K562 (cell line): Measurements from ENCODE around the gene CLEC2L.

Source experiments
- CTCF ChIP-seq, 3 experiments: IDR thresholded peaks in 2 of 3; conservative IDR thresholded peaks in 1 of 3; 2 replicates each; pipeline ENCODE4 v1.5.1; 2011 to 2012; ENCODE audit warnings: low read length in 3 of 3, mild to moderate bottlenecking in 3 of 3, control low read depth in 2 of 3, improper control_type of control experiment in 1 of 3, inconsistent platforms in 1 of 3, low read depth in 1 of 3, mixed read lengths in 1 of 3, moderate library complexity in 1 of 3; ENCODE audit not compliant: insufficient read depth in 2 of 3
- ELF4 ChIP-seq: fragments of 450-650 bp; formaldehyde crosslinking; IDR thresholded peaks from 2 replicates; pipeline ENCODE4 v1.4.0; 2022; ENCODE audit warnings: missing genetic modification characterization
- JUN ChIP-seq, 2 experiments: sonication (generic) in 1 of 2; formaldehyde crosslinking in 1 of 2; IDR thresholded peaks; 2 replicates each; pipeline versions ENCODE4 v1.6.1 to v1.8.0; 2012 to 2022; ENCODE audit warnings: borderline replicate concordance in 2 of 2, mild to moderate bottlenecking in 2 of 2, improper control_type of control experiment in 1 of 2, low read depth in 1 of 2, low read length in 1 of 2, missing genetic modification reagents in 1 of 2
- JUNB ChIP-seq: fragments of 450-650 bp; formaldehyde crosslinking; conservative IDR thresholded peaks from 2 replicates; pipeline ENCODE4 v1.4.0; 2020; ENCODE audit warnings: mild to moderate bottlenecking
- MAFK ChIP-seq: IDR thresholded peaks from 2 replicates; pipeline ENCODE4 v1.6.1; 2011; ENCODE audit warnings: low read length, improper control_type of control experiment
- MGA ChIP-seq: fragments of 450-650 bp; IDR thresholded peaks from 2 replicates; pipeline ENCODE4 v1.6.1; 2016; ENCODE audit warnings: mild to moderate bottlenecking, moderate library complexity
- NFIC ChIP-seq: fragments of 450-650 bp; IDR thresholded peaks from 2 replicates; pipeline ENCODE4 v1.6.1; 2017; ENCODE audit warnings: mild to moderate bottlenecking, inconsistent platforms
- PRMT5 ChIP-seq: sonication (generic); formaldehyde crosslinking; IDR thresholded peaks from 2 replicates; pipeline ENCODE4 v1.5.0; 2020; ENCODE audit warnings: missing genetic modification reagents
- RERE ChIP-seq: sonication (generic); formaldehyde crosslinking; IDR thresholded peaks from 2 replicates; pipeline ENCODE4 v1.8.0; 2023; ENCODE audit warnings: missing genetic modification reagents, mild to moderate bottlenecking, borderline replicate concordance
- ZNF518B ChIP-seq: fragments of 250-450 bp; sonication (Bioruptor Pico); IDR thresholded peaks from 2 replicates; pipeline ENCODE4 v1.5.0; 2021; ENCODE audit warnings: mild to moderate bottlenecking, moderate library complexity

GRCh38 chr7:139515266-139515665 is 8.2 kb upstream of the CLEC2L start:
- TF ChIP-seq ZNF518B (CRISPR knock-in tag) (no peak), JUNB (no peak), MAFK (no peak), ELF4 (CRISPR knock-in tag) (no peak), MGA (no peak), PRMT5 (CRISPR knock-in tag) (no peak), RERE (CRISPR knock-in tag) (no peak), CTCF (IDR thresholded peaks at IDR 0.05 in 2 of 3, conservative IDR thresholded peaks at IDR 0.05 in 1 of 3; ENCODE audit: insufficient read depth in 2 of 3, low read depth in 1 of 3, low read length in 3 of 3) (no peak), JUN (IDR thresholded peaks at IDR 0.05; ENCODE audit: borderline replicate concordance, low read depth, low read length) (no peak), JUN (CRISPR knock-in tag; IDR thresholded peaks at IDR 0.05; ENCODE audit: borderline replicate concordance) (no peak), NFIC (no peak)
